SU-DHL-6 (cell line): ENCODE measurements around the gene MAP1B.

Experiments used
- H2AFZ ChIP-seq: fragments of 200-600 bp; sonication (generic); 2 replicates; pipeline ENCODE4 v1.6.1; 2014; ENCODE audit warnings: low read depth, mild to moderate bottlenecking, moderate library complexity, mixed read lengths, antibody characterized with exemption, low read length; ENCODE audit not compliant: severe bottlenecking
- H3F3A ChIP-seq: fragments of 200-600 bp; shearing (Covaris generic); 2 replicates; pipeline ENCODE4 v1.6.0; 2016; ENCODE audit warnings: antibody characterized with exemption, mild to moderate bottlenecking; ENCODE audit not compliant: insufficient read depth
- H3K27ac ChIP-seq: fragments of 200-600 bp; sonication (generic); 2 replicates; pipeline ENCODE4 v1.5.1; 2016; ENCODE audit warnings: low read depth, mild to moderate bottlenecking, low read length, moderate library complexity, mixed read lengths
- H3K27me3 ChIP-seq: fragments of 200-600 bp; sonication (generic), shearing (Covaris generic); 2 replicates; pipeline ENCODE4 v1.6.0; 2014; ENCODE audit warnings: mild to moderate bottlenecking, low read length
- H3K36me3 ChIP-seq: fragments of 200-600 bp; sonication (generic); 2 replicates; pipeline ENCODE4 v1.6.1; 2014; ENCODE audit warnings: mild to moderate bottlenecking, low read length, mixed read lengths
- H3K4me2 ChIP-seq: fragments of 300-600, 200-600 bp; shearing (Covaris generic), sonication (generic); 2 replicates; pipeline ENCODE4 v1.6.0; 2014; ENCODE audit warnings: low read length, low read depth, mild to moderate bottlenecking; ENCODE audit not compliant: poor library complexity, severe bottlenecking
- H3K4me3 ChIP-seq: fragments of 200-600 bp; sonication (generic); 2 replicates; pipeline ENCODE4 v1.5.1; 2014; ENCODE audit warnings: antibody characterized with exemption, low read length, mild to moderate bottlenecking, mixed read lengths; ENCODE audit not compliant: insufficient read depth, poor library complexity, severe bottlenecking
- H3K79me2 ChIP-seq: fragments of 200-600 bp; sonication (generic); 2 replicates; pipeline ENCODE4 v1.6.1; 2014; ENCODE audit warnings: mild to moderate bottlenecking, low read length, moderate library complexity; ENCODE audit not compliant: insufficient read depth
- H3K9ac ChIP-seq: fragments of 200-600 bp; sonication (generic); 2 replicates; pipeline ENCODE4 v1.7.0; 2014; ENCODE audit warnings: mild to moderate bottlenecking, low read length
- H3K9me2 ChIP-seq: fragments of 200-600 bp; sonication (generic); replicated peaks from 2 replicates; pipeline ENCODE4 v1.6.1; 2014; ENCODE audit warnings: low read length; ENCODE audit not compliant: insufficient read depth
- H3K9me3 ChIP-seq: fragments of 200-600 bp; sonication (generic); 2 replicates; pipeline ENCODE4 v1.6.1; 2014; ENCODE audit warnings: low read length, mixed read lengths; ENCODE audit not compliant: insufficient read depth
- H4K20me1 ChIP-seq: fragments of 200-600 bp; sonication (generic); 2 replicates; pipeline ENCODE4 v1.6.1; 2014; ENCODE audit warnings: low read depth, mild to moderate bottlenecking, antibody characterized with exemption, low read length, moderate library complexity, mixed read lengths
- EZH2phosphoT487 ChIP-seq: fragments of 200-600 bp; sonication (generic), shearing (Covaris generic); conservative IDR thresholded peaks from 2 replicates; pipeline ENCODE4 v1.6.1; 2018; ENCODE audit warnings: mild to moderate bottlenecking, antibody characterized with exemption, low read length, moderate library complexity, mixed read lengths
- TF ChIP-seq, protein P1 (sequence below): fragments of 200-600 bp; sonication (generic); IDR thresholded peaks from one replicate; pipeline ENCODE4 v1.5.1; 2017; ENCODE audit warnings: antibody characterized with exemption, mild to moderate bottlenecking, low read length, moderate library complexity; ENCODE audit not compliant: insufficient read depth, poor library complexity, severe bottlenecking

MAP1B gene

DNA sequence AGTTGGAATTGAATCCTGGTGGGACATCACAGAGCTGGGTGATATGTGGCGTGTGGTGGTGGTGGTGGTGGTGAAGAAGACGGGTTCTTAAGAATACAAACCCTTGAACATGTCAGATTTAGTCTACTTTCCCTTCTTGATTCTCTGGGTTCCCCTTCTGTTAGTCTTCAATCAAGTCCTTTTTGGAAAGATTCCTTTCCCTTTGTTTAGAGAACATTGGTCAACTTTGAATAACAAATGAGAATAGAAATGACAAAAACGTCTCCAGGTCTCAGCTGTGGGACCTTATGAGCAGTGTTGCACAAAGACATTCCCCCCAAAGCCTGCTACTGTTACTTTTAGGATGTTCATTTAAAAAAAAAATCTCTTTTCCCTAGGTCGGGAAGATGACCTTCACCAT is 46.3 kb downstream of the MAP1B start:
- H3K27me3 ChIP-seq: no peaks in the 10 kb centered on the region
- no peaks in the 10 kb centered on the region for H3K9me3 ChIP-seq
- no peaks in the 10 kb centered on the region for H3K9me2 ChIP-seq
- no peak overlapping the region for H3K4me2 ChIP-seq
- TF ChIP-seq, protein P1, sequence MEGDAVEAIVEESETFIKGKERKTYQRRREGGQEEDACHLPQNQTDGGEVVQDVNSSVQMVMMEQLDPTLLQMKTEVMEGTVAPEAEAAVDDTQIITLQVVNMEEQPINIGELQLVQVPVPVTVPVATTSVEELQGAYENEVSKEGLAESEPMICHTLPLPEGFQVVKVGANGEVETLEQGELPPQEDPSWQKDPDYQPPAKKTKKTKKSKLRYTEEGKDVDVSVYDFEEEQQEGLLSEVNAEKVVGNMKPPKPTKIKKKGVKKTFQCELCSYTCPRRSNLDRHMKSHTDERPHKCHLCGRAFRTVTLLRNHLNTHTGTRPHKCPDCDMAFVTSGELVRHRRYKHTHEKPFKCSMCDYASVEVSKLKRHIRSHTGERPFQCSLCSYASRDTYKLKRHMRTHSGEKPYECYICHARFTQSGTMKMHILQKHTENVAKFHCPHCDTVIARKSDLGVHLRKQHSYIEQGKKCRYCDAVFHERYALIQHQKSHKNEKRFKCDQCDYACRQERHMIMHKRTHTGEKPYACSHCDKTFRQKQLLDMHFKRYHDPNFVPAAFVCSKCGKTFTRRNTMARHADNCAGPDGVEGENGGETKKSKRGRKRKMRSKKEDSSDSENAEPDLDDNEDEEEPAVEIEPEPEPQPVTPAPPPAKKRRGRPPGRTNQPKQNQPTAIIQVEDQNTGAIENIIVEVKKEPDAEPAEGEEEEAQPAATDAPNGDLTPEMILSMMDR: no peak
- no peak for TF ChIP-seq EZH2phosphoT487
- H3K9ac ChIP-seq: no peak overlapping the region
- no peaks in the 10 kb centered on the region for H4K20me1 ChIP-seq
- H3F3A ChIP-seq: no peaks in the 10 kb centered on the region
- no peak overlapping the region for H3K27ac ChIP-seq
- H3K79me2 ChIP-seq: no peaks in the 10 kb centered on the region
- H2AFZ ChIP-seq: no peak overlapping the region
- no peaks in the 10 kb centered on the region for H3K36me3 ChIP-seq
- H3K4me3 ChIP-seq: no peak overlapping the region

DNA sequence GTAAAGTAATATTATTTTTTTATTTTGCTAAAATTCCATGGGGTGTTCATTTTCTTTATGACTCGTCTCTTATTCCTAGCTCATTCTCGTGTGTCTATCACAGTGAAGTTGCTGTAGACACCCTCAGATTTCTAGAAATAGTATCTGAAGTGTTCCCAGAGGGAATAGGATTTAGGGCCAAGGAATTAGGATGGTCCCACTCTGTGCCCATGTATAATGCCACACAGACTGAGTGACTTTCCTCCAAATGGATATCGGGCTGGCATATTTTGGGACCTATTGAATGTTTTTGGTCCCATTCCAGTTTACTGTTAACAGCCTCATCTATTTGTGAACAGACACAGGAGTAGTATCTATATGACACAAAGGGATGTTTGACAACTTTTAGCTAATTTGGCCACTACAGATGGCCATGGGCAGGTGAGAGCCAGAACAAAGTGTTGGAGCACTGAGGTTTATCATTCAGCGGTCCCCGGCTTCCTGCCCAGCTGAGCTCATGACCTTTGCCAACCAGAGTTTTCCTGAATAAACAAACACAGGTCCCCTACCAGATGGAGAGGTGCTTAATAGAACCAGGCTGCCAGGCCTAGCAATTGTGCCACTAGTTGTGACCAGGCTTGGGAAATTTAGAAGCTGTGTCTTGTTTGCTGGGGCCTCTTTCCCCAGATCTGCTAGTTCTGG is 46.9 kb downstream of the MAP1B start:
- Histone ChIP-seq H3K4me3 (no peak overlapping the region), H2AFZ (no peak overlapping the region), H3K9me3 (no peaks in the 10 kb centered on the region), H3K27me3 (no peaks in the 10 kb centered on the region), H3K79me2 (no peaks in the 10 kb centered on the region), H3K27ac (no peak overlapping the region), H3K36me3 (no peaks in the 10 kb centered on the region), H3F3A (no peaks in the 10 kb centered on the region), H4K20me1 (no peaks in the 10 kb centered on the region), H3K4me2 (no peak overlapping the region), H3K9ac (no peak overlapping the region), H3K9me2 (no peaks in the 10 kb centered on the region)
- TF ChIP-seq EZH2phosphoT487: no peak
- TF ChIP-seq, protein P1: no peak

DNA sequence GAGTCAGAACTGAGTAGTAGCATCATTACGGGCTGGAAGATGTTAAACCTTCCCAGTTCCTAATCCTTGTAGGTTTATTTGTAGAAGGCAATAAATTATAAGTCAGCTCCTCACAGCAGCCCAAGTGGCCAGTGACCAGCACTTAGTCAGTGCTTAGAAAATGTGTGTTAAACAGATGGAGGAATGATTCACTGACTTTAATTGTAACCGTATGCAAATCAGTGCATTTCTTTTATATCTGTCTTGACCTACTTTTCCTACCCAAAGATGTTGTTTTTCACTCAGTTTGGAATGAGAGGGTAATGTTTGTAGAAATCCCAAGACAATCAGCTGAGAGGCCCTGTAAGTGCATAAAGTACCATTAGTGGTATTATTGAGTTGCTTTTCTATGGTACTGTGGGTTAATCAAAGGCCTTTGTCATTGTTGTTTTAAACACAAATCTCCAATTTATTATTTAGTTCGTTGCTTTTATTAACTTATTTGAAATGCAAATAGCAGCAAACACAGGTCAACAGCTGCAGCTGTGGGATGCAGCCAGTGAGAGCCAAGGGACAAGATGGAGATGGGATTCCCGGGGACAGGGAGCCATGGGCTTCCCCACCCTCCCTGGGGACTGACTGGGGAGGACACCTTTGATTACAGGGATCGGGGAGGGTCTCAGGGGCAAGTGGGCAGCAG is 49.8 kb downstream of the MAP1B start:
- no peak overlapping the region for H3K4me3 ChIP-seq
- no peak overlapping the region for H3K9ac ChIP-seq
- no peaks in the 10 kb centered on the region for H3K9me3 ChIP-seq
- no peaks in the 10 kb centered on the region for H3F3A ChIP-seq
- H3K27ac ChIP-seq: no peak overlapping the region
- H4K20me1 ChIP-seq: no peaks in the 10 kb centered on the region
- H3K9me2 ChIP-seq: no peaks in the 10 kb centered on the region
- no peak overlapping the region for H3K4me2 ChIP-seq
- H3K79me2 ChIP-seq: no peaks in the 10 kb centered on the region
- no peaks in the 10 kb centered on the region for H3K36me3 ChIP-seq
- TF ChIP-seq, protein P1: no peak
- TF ChIP-seq EZH2phosphoT487: no peak
- H3K27me3 ChIP-seq: no peaks in the 10 kb centered on the region
- H2AFZ ChIP-seq: no peak overlapping the region
